HepG2 (cell line): ENCODE results near the gene NRSN2. TPM values are rescaled to one million over a fixed set of nuclear protein-coding genes. Genes with fewer than 3 reads are reported as not detected.

Source experiments
- BHLHE40 ChIP-seq: IDR thresholded peaks from 2 replicates; pipeline ENCODE4 v1.6.1; 2011; ENCODE audit warnings: low read length, improper control_type of control experiment
- ESRRA ChIP-seq: sonication (generic); formaldehyde crosslinking; IDR thresholded peaks from 2 replicates; pipeline ENCODE4 v1.5.1; 2020; ENCODE audit warnings: mild to moderate bottlenecking, low read depth, missing genetic modification reagents
- FOXM1 ChIP-seq: sonication (generic); formaldehyde crosslinking; IDR thresholded peaks from 2 replicates; pipeline ENCODE4 v1.5.0; 2020; ENCODE audit warnings: missing genetic modification reagents
- FOXO1 ChIP-seq: sonication (generic); formaldehyde crosslinking; IDR thresholded peaks from 2 replicates; pipeline ENCODE4 v1.4.0; 2020; ENCODE audit warnings: missing genetic modification reagents
- HES4 ChIP-seq: sonication (generic); formaldehyde crosslinking; IDR thresholded peaks from 2 replicates; pipeline ENCODE4 v1.9.0; 2021; ENCODE audit warnings: mild to moderate bottlenecking, missing genetic modification reagents, borderline replicate concordance
- SALL1 ChIP-seq: sonication (generic); formaldehyde crosslinking; IDR thresholded peaks from 2 replicates; pipeline ENCODE4 v1.8.0; 2022; ENCODE audit warnings: mild to moderate bottlenecking, missing genetic modification reagents
- SAP130 ChIP-seq: IDR thresholded peaks from 2 replicates; pipeline ENCODE4 v1.6.1; 2016; ENCODE audit warnings: low read depth
- SP1 ChIP-seq, 2 experiments: fragments of 450-650 bp in 1 of 2; sonication (generic) in 1 of 2; formaldehyde crosslinking in 1 of 2; IDR thresholded peaks; 2 replicates each; pipeline versions ENCODE4 v1.4.0 to v1.6.1; 2016 to 2020; ENCODE audit warnings: missing genetic modification reagents in 1 of 2
- ZNF251 ChIP-seq: sonication (generic); formaldehyde crosslinking; IDR thresholded peaks from 2 replicates; pipeline ENCODE4 v1.9.0; 2021; ENCODE audit warnings: mild to moderate bottlenecking, missing genetic modification reagents
- ZNF446 ChIP-seq: sonication (generic); formaldehyde crosslinking; IDR thresholded peaks from 2 replicates; pipeline ENCODE4 v1.5.0; 2020; ENCODE audit warnings: mild to moderate bottlenecking, missing genetic modification reagents
- ZSCAN25 ChIP-seq: sonication (generic); formaldehyde crosslinking; IDR thresholded peaks from 2 replicates; pipeline ENCODE4 v1.8.0; 2022; ENCODE audit warnings: mild to moderate bottlenecking, missing genetic modification reagents
- polyA plus RNA-seq, 8 experiments: library from polyadenylated mRNA; depleted of rRNA in 3 of 8; stranded (reverse) in 7 of 8; unstranded in 1 of 8; fragments of >200 nt; fragmentation: Illumina TruSeq in 4 of 8; extraction: Trizol in 4 of 8; gene quantifications; 2 replicates each; pipeline versions ENCODE4 v1.2.1 to v1.2.3, GENCODE V29; 2011 to 2016; ENCODE audit warnings: low read depth in 4 of 8, missing spikeins in 1 of 8, mixed read lengths in 1 of 8; ENCODE audit not compliant: insufficient read depth in 1 of 8
- total RNA-seq, 5 experiments: library from RNA; depleted of rRNA; stranded (reverse); fragments of >200 nt; fragmentation: Illumina TruSeq; extraction: Trizol; gene quantifications; 2 replicates each; pipeline ENCODE4 v1.2.3, GENCODE V29; 2016; ENCODE audit warnings: low read depth in 1 of 5
- TF ChIP-seq, protein P1 (sequence below): sonication (generic); formaldehyde crosslinking; IDR thresholded peaks from 2 replicates; pipeline ENCODE4 v1.5.1; 2020; ENCODE audit warnings: mild to moderate bottlenecking, missing genetic modification reagents, moderate library complexity
- TF ChIP-seq, protein P2 (sequence below): sonication (generic); formaldehyde crosslinking; IDR thresholded peaks from 2 replicates; pipeline ENCODE4 v1.5.0; 2020; ENCODE audit warnings: mild to moderate bottlenecking, missing genetic modification reagents
- TF ChIP-seq, protein P3 (sequence below): sonication (generic); formaldehyde crosslinking; IDR thresholded peaks from 2 replicates; pipeline ENCODE4 v1.4.0; 2020; ENCODE audit warnings: missing genetic modification reagents, low read depth, mild to moderate bottlenecking, borderline replicate concordance
- TF ChIP-seq, protein P4 (sequence below): sonication (generic); formaldehyde crosslinking; IDR thresholded peaks from 2 replicates; pipeline ENCODE4 v1.4.0; 2020; ENCODE audit warnings: missing genetic modification reagents

The NRSN2 gene
- total and polyA plus RNA-seq, 2 of the 13 experiments (the other 11 are each of a cell fraction or from before 2014, with no cell fraction given) = 32.3 to 49.4 TPM

DNA sequence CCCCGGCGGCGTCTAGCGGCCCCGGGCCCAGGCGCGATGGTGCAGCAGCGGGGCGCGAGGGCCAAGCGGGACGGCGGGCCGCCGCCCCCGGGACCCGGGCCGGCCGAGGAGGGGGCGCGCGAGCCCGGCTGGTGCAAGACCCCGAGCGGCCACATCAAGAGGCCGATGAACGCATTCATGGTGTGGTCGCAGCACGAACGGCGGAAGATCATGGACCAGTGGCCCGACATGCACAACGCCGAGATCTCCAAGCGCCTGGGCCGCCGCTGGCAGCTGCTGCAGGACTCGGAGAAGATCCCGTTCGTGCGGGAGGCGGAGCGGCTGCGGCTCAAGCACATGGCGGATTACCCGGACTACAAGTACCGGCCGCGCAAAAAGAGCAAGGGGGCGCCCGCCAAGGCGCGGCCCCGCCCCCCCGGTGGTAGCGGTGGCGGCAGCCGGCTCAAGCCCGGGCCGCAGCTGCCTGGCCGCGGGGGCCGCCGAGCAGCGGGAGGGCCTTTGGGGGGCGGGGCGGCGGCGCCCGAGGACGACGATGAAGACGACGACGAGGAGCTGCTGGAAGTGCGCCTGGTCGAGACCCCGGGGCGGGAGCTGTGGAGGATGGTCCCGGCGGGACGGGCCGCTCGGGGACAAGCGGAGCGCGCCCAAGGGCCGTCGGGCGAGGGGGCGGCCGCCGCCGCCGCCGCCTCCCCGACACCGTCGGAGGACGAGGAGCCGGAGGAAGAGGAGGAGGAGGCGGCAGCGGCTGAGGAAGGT is 20.8 kb upstream of the NRSN2 start (continued):
- TF ChIP-seq, protein P1, sequence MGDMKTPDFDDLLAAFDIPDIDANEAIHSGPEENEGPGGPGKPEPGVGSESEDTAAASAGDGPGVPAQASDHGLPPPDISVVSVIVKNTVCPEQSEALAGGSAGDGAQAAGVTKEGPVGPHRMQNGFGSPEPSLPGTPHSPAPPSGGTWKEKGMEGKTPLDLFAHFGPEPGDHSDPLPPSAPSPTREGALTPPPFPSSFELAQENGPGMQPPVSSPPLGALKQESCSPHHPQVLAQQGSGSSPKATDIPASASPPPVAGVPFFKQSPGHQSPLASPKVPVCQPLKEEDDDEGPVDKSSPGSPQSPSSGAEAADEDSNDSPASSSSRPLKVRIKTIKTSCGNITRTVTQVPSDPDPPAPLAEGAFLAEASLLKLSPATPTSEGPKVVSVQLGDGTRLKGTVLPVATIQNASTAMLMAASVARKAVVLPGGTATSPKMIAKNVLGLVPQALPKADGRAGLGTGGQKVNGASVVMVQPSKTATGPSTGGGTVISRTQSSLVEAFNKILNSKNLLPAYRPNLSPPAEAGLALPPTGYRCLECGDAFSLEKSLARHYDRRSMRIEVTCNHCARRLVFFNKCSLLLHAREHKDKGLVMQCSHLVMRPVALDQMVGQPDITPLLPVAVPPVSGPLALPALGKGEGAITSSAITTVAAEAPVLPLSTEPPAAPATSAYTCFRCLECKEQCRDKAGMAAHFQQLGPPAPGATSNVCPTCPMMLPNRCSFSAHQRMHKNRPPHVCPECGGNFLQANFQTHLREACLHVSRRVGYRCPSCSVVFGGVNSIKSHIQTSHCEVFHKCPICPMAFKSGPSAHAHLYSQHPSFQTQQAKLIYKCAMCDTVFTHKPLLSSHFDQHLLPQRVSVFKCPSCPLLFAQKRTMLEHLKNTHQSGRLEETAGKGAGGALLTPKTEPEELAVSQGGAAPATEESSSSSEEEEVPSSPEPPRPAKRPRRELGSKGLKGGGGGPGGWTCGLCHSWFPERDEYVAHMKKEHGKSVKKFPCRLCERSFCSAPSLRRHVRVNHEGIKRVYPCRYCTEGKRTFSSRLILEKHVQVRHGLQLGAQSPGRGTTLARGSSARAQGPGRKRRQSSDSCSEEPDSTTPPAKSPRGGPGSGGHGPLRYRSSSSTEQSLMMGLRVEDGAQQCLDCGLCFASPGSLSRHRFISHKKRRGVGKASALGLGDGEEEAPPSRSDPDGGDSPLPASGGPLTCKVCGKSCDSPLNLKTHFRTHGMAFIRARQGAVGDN (CRISPR knock-in tag) = peak; percentile 53; the same call in 1 of the 2 replicates
- TF ChIP-seq FOXM1 (CRISPR knock-in tag) = 0 out of 2 replicates have a peak, but pooled peaks have one; percentile 9
- 0 out of 2 replicates have a peak, but pooled peaks have one; percentile 57 for TF ChIP-seq ZNF251 (CRISPR knock-in tag)
- TF ChIP-seq ZSCAN25 (CRISPR knock-in tag) = peak; percentile 49; the same call in 1 of the 2 replicates
- peak; percentile 16; the same call in 1 of the 2 replicates for TF ChIP-seq HES4 (CRISPR knock-in tag)
- TF ChIP-seq, protein P2, sequence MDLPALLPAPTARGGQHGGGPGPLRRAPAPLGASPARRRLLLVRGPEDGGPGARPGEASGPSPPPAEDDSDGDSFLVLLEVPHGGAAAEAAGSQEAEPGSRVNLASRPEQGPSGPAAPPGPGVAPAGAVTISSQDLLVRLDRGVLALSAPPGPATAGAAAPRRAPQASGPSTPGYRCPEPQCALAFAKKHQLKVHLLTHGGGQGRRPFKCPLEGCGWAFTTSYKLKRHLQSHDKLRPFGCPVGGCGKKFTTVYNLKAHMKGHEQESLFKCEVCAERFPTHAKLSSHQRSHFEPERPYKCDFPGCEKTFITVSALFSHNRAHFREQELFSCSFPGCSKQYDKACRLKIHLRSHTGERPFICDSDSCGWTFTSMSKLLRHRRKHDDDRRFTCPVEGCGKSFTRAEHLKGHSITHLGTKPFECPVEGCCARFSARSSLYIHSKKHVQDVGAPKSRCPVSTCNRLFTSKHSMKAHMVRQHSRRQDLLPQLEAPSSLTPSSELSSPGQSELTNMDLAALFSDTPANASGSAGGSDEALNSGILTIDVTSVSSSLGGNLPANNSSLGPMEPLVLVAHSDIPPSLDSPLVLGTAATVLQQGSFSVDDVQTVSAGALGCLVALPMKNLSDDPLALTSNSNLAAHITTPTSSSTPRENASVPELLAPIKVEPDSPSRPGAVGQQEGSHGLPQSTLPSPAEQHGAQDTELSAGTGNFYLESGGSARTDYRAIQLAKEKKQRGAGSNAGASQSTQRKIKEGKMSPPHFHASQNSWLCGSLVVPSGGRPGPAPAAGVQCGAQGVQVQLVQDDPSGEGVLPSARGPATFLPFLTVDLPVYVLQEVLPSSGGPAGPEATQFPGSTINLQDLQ (CRISPR knock-in tag) = 0 out of 2 replicates have a peak, but pooled peaks have one; percentile 5
- peak; percentile 38 for TF ChIP-seq SAP130 (CRISPR knock-in tag)
- TF ChIP-seq SP1 (IDR thresholded peaks at IDR 0.05) = no peak
- TF ChIP-seq SP1 (CRISPR knock-in tag; IDR thresholded peaks at IDR 0.05) = 0 out of 2 replicates have a peak, but pooled peaks have one; percentile 5
- TF ChIP-seq FOXO1 (CRISPR knock-in tag) = peak; percentile 1; the same call in 1 of the 2 replicates
- peak; percentile 24; the same call in 1 of the 2 replicates for TF ChIP-seq ZNF446 (CRISPR knock-in tag)
- TF ChIP-seq ESRRA = peak; percentile 5; the same call in 1 of the 2 replicates
- TF ChIP-seq, protein P3, sequence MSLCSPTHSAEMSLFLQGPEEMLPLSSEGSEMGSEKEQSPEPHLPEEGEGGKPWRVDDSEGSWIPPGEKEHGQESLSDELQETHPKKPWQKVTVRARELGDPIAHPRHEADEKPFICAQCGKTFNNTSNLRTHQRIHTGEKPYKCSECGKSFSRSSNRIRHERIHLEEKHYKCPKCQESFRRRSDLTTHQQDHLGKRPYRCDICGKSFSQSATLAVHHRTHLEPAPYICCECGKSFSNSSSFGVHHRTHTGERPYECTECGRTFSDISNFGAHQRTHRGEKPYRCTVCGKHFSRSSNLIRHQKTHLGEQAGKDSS (CRISPR knock-in tag) = peak; percentile 26; the same call in 1 of the 2 replicates
- peak; percentile 70 for TF ChIP-seq SALL1
- TF ChIP-seq, protein P4, sequence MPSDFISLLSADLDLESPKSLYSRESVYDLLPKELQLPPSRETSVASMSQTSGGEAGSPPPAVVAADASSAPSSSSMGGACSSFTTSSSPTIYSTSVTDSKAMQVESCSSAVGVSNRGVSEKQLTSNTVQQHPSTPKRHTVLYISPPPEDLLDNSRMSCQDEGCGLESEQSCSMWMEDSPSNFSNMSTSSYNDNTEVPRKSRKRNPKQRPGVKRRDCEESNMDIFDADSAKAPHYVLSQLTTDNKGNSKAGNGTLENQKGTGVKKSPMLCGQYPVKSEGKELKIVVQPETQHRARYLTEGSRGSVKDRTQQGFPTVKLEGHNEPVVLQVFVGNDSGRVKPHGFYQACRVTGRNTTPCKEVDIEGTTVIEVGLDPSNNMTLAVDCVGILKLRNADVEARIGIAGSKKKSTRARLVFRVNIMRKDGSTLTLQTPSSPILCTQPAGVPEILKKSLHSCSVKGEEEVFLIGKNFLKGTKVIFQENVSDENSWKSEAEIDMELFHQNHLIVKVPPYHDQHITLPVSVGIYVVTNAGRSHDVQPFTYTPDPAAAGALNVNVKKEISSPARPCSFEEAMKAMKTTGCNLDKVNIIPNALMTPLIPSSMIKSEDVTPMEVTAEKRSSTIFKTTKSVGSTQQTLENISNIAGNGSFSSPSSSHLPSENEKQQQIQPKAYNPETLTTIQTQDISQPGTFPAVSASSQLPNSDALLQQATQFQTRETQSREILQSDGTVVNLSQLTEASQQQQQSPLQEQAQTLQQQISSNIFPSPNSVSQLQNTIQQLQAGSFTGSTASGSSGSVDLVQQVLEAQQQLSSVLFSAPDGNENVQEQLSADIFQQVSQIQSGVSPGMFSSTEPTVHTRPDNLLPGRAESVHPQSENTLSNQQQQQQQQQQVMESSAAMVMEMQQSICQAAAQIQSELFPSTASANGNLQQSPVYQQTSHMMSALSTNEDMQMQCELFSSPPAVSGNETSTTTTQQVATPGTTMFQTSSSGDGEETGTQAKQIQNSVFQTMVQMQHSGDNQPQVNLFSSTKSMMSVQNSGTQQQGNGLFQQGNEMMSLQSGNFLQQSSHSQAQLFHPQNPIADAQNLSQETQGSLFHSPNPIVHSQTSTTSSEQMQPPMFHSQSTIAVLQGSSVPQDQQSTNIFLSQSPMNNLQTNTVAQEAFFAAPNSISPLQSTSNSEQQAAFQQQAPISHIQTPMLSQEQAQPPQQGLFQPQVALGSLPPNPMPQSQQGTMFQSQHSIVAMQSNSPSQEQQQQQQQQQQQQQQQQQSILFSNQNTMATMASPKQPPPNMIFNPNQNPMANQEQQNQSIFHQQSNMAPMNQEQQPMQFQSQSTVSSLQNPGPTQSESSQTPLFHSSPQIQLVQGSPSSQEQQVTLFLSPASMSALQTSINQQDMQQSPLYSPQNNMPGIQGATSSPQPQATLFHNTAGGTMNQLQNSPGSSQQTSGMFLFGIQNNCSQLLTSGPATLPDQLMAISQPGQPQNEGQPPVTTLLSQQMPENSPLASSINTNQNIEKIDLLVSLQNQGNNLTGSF (CRISPR knock-in tag) = no peak
- 0 out of 2 replicates have a peak, but pooled peaks have one; percentile 1 for TF ChIP-seq BHLHE40
